GM12873 (cell line): ENCODE results near the gene GATM.

ENCODE experiments used
- CTCF ChIP-seq: IDR thresholded peaks from 2 replicates; pipeline ENCODE4 v1.5.1; 2012; ENCODE audit warnings: low read depth, mild to moderate bottlenecking, moderate library complexity, low read length, control low read depth; ENCODE audit not compliant: insufficient read depth; ENCODE audit errors: missing control alignments

Gene GATM

GRCh38 chr15:45378149-45378912 lies at the start of gene GATM:
Gene GATM, minus strand, starts transcription at chr15:45378544. Its CDS starts 91 bp downstream, at chr15:45378453.
- peak; percentile 40 for TF ChIP-seq CTCF

GRCh38 chr15:45427085-45427484 lies 48.7 kb upstream of the GATM start:
- no peak for TF ChIP-seq CTCF

- no peak for TF ChIP-seq CTCF
Measured at GRCh38 chr15:45425135-45425534, 46.8 kb upstream of the GATM start.

GRCh38 chr15:45424429-45424828 lies 46.1 kb upstream of the GATM start:
- TF ChIP-seq CTCF: no peak

GRCh38 chr15:45417303-45417950 lies 39.1 kb upstream of the GATM start:
- TF ChIP-seq CTCF: no peak

GRCh38 chr15:45414215-45414885 lies 36.0 kb upstream of the GATM start:
- TF ChIP-seq CTCF: no peak

GRCh38 chr15:45409596-45409995 lies 31.3 kb upstream of the GATM start:
- TF ChIP-seq CTCF: no peak
